Neutrophil (primary cell): Measurements from ENCODE around the gene HMOX1.
A peak's percentile ranks its signal among the peaks of the same experiment; 100 is the strongest.

Experiments
- H3K27ac ChIP-seq: fragments of 200-600 bp; sonication (generic); 2 replicates; pipeline ENCODE4 v1.5.1; 2016; ENCODE audit warnings: mild to moderate bottlenecking, moderate library complexity
- H3K27me3 ChIP-seq: fragments of 200-600 bp; sonication (generic); 2 replicates; pipeline ENCODE4 v1.6.0; 2016; ENCODE audit warnings: mild to moderate bottlenecking
- H3K36me3 ChIP-seq: fragments of 200-600 bp; sonication (generic); 2 replicates; pipeline ENCODE4 v1.5.1; 2017
- H3K4me1 ChIP-seq, 2 experiments: fragments of 200-600 bp in 1 of 2; sonication (generic) in 1 of 2; 1 replicate in 1 of 2; 2 replicates in 1 of 2; pipeline versions ENCODE4 v1.5.1 to v1.6.1; 2013 to 2016; ENCODE audit warnings: low read depth in 1 of 2, low read length in 1 of 2, mild to moderate bottlenecking in 1 of 2, moderate library complexity in 1 of 2; ENCODE audit not compliant: control insufficient read depth in 1 of 2, insufficient read depth in 1 of 2
- H3K4me3 ChIP-seq, 2 experiments: fragments of 200-600 bp in 1 of 2; sonication (generic) in 1 of 2; 1 replicate in 1 of 2; 2 replicates in 1 of 2; pipeline ENCODE4 v1.5.1; 2013 to 2016; ENCODE audit warnings: low read depth in 1 of 2, low read length in 1 of 2, mild to moderate bottlenecking in 1 of 2, moderate library complexity in 1 of 2
- H3K9me3 ChIP-seq: fragments of 200-600 bp; sonication (generic); 2 replicates; pipeline ENCODE4 v1.5.1; 2016
- TF ChIP-seq, protein P1 (sequence below): fragments of 200-600 bp; sonication (generic); IDR thresholded peaks from 2 replicates; pipeline ENCODE4 v1.5.1; 2016; ENCODE audit warnings: antibody characterized with exemption

The HMOX1 gene

GRCh38 chr22:35425546-35425945 lies 44.6 kb downstream of the HMOX1 start:
- Histone ChIP-seq H3K9me3 (no peaks in the 10 kb centered on the region), H3K27ac (no peak overlapping the region), H3K4me1 (no peaks in the 10 kb centered on the region), H3K36me3 (peaks cover 59% of the 10 kb centered on the region), H3K27me3 (no peaks in the 10 kb centered on the region), H3K4me3 (no peak overlapping the region)
- TF ChIP-seq, protein P1, sequence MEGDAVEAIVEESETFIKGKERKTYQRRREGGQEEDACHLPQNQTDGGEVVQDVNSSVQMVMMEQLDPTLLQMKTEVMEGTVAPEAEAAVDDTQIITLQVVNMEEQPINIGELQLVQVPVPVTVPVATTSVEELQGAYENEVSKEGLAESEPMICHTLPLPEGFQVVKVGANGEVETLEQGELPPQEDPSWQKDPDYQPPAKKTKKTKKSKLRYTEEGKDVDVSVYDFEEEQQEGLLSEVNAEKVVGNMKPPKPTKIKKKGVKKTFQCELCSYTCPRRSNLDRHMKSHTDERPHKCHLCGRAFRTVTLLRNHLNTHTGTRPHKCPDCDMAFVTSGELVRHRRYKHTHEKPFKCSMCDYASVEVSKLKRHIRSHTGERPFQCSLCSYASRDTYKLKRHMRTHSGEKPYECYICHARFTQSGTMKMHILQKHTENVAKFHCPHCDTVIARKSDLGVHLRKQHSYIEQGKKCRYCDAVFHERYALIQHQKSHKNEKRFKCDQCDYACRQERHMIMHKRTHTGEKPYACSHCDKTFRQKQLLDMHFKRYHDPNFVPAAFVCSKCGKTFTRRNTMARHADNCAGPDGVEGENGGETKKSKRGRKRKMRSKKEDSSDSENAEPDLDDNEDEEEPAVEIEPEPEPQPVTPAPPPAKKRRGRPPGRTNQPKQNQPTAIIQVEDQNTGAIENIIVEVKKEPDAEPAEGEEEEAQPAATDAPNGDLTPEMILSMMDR = no peak

GRCh38 chr22:35425971-35426800 lies 45.3 kb downstream of the HMOX1 start:
- peaks cover 54% of the 10 kb centered on the region for H3K36me3 ChIP-seq
- H3K4me3 ChIP-seq = no peak overlapping the region
- no peaks in the 10 kb centered on the region for H3K27me3 ChIP-seq
- no peaks in the 10 kb centered on the region for H3K9me3 ChIP-seq
- TF ChIP-seq, protein P1 = no peak
- H3K27ac ChIP-seq = peak overlapping the region; percentile 8
- no peaks in the 10 kb centered on the region for H3K4me1 ChIP-seq

GRCh38 chr22:35426801-35427140 lies 45.9 kb downstream of the HMOX1 start:
- Histone ChIP-seq H3K27me3 (no peaks in the 10 kb centered on the region), H3K9me3 (no peaks in the 10 kb centered on the region), H3K36me3 (peaks cover 51% of the 10 kb centered on the region), H3K4me3 (no peak overlapping the region), H3K4me1 (no peaks in the 10 kb centered on the region), H3K27ac (peak overlapping the region; percentile 13)
- TF ChIP-seq, protein P1 = no peak

DNA sequence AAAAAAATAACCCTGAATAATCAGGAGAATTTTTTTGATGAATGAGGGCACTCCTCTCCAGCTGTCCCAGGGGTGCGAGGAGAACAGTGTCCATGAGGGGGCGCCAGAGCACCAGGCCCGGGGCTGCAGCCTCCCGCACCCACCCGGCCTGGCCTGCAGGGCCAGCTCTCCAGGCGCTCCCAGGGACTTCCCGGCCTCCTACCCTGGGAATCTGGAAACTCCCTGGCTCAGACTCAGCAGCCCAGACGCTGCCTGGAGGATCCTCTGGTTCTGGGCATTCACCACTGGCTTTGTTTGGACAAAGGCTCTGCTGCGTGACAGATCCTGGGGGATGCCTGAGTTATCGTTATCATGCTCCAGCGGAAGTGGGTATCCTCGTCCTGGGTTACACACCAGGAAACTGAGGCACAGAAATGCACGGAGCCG lies 50.0 kb downstream of the HMOX1 start:
- H3K4me1 ChIP-seq = no peaks in the 10 kb centered on the region
- H3K9me3 ChIP-seq = no peaks in the 10 kb centered on the region
- H3K36me3 ChIP-seq = peaks cover 34% of the 10 kb centered on the region
- TF ChIP-seq, protein P1 = peak; percentile 83
- no peak overlapping the region for H3K27ac ChIP-seq
- no peak overlapping the region for H3K4me3 ChIP-seq
- no peaks in the 10 kb centered on the region for H3K27me3 ChIP-seq

DNA sequence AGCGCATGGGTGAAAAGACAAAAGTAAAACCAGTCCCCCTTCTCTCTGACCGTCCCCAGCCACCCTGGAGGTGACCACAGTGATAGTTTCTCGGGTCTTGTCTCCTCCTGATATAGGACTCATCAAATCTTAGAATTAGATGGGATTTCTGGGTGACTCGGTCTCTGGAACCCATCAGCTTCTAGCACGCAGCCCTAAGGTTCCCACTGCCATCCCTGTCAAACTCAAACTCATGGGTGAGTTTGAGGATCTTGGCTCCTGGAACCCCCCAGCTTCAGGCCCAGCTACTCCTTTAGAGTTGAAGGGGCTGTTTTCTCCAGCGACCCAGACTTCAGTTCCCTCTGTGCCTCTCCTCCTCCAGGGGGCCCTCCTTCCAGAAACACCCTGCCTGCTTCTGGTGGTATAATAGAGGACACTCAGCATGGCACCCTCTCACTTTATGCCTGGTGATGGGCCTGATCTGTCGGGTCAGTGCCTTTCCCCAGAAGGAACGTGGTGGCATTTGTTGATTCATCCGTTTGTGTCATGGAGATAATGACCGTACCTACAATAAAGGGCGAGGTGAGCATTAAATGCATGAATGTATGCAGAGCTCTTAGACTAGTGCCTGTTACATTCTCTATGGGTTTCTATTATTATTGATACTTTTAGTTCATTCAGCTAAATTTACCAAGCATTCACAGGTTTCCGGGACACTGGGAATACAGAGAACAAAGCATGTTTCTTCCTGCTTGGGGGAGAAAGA lies 50.8 kb downstream of the HMOX1 start:
- Histone ChIP-seq H3K9me3 (no peaks in the 10 kb centered on the region), H3K4me1 (no peaks in the 10 kb centered on the region), H3K27me3 (no peaks in the 10 kb centered on the region), H3K36me3 (peaks cover 27% of the 10 kb centered on the region), H3K4me3 (no peak overlapping the region), H3K27ac (no peak overlapping the region)
- TF ChIP-seq, protein P1 = no peak
